BE2C (cell line): ENCODE results near the gene TIMP3.

ENCODE experiments used
- DNase-seq: peaks from one replicate; pipeline ENCODE4 v3.0.0-alpha.2; 2020
- H3K27me3 ChIP-seq: fragments of 250-450 bp; sonication (Bioruptor Pico); 2 replicates; pipeline ENCODE4 v1.5.1; 2020; ENCODE audit warnings: mild to moderate bottlenecking
- H3K36me3 ChIP-seq: fragments of 250-450 bp; sonication (Bioruptor Pico); 2 replicates; pipeline ENCODE4 v1.5.1; 2020; ENCODE audit warnings: mild to moderate bottlenecking
- H3K4me1 ChIP-seq: fragments of 250-450 bp; sonication (Bioruptor Pico); 2 replicates; pipeline ENCODE4 v1.5.1; 2020
- H3K4me3 ChIP-seq: 2 replicates; pipeline ENCODE4 v1.5.1; 2011; ENCODE audit warnings: low read depth, low read length
- H3K9me3 ChIP-seq: fragments of 250-450 bp; sonication (Bioruptor Pico); 2 replicates; pipeline ENCODE4 v1.5.1; 2020
- TF ChIP-seq, protein P1 (sequence below): IDR thresholded peaks from 2 replicates; pipeline ENCODE4 v1.5.1; 2012; ENCODE audit warnings: mild to moderate bottlenecking, low read depth, low read length

TIMP3 gene

DNA sequence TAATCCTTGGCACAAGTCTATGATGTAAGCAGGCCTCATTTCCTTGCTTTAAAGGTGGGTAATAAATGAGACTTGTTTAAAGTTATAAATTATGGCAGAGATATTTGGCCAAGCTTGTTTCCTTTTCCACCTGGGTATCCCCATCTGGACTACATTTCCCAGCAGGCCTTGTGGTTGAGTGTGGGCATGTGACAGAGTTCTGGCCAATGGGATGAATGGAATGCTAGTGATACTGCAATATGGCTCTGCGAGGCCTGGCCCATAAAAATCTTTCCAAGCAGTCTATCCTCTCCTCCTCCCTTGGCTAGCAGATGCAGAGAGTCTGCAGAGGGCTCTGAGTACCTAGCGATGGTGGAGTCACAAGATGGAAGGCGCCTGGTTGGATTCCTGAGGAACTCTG, 102.5 kb downstream of the TIMP3 start:
- peak; percentile 76 for DNase-seq
- peaks cover 46% of the 10 kb centered on the region for H3K4me1 ChIP-seq

DNA sequence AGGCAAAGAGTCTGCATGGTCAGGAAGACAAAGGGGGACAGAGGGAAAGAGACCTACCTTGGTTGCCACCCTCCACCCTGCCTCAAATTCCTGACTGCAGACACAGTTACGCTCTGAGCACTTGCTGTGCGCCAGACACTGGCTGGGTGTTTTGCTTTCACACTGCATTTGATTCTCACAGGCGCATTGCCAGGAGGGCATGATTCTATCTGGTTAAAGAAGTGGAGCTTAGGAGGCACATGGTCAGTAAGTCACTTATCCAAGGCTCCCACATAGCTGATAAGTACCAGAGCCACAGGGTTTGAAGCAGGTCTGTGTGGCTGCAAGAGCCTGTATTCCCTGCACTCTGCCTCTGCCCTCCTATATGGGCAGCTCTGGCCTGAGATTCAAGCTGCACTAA, 103.9 kb downstream of the TIMP3 start:
- Histone ChIP-seq H3K36me3 (no peaks in the 10 kb centered on the region), H3K27me3 (no peaks in the 10 kb centered on the region), H3K4me3 (no peak overlapping the region), H3K9me3 (no peaks in the 10 kb centered on the region), H3K4me1 (peaks cover 39% of the 10 kb centered on the region)
- TF ChIP-seq, protein P1, sequence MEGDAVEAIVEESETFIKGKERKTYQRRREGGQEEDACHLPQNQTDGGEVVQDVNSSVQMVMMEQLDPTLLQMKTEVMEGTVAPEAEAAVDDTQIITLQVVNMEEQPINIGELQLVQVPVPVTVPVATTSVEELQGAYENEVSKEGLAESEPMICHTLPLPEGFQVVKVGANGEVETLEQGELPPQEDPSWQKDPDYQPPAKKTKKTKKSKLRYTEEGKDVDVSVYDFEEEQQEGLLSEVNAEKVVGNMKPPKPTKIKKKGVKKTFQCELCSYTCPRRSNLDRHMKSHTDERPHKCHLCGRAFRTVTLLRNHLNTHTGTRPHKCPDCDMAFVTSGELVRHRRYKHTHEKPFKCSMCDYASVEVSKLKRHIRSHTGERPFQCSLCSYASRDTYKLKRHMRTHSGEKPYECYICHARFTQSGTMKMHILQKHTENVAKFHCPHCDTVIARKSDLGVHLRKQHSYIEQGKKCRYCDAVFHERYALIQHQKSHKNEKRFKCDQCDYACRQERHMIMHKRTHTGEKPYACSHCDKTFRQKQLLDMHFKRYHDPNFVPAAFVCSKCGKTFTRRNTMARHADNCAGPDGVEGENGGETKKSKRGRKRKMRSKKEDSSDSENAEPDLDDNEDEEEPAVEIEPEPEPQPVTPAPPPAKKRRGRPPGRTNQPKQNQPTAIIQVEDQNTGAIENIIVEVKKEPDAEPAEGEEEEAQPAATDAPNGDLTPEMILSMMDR, result no peak
- peak; percentile 72 for DNase-seq

More for the DNA sequence above, 102.5 kb downstream of the TIMP3 start:
- TF ChIP-seq, protein P1, result no peak
- H3K36me3 ChIP-seq, result no peaks in the 10 kb centered on the region
- H3K4me3 ChIP-seq, result no peak overlapping the region
- H3K27me3 ChIP-seq, result no peaks in the 10 kb centered on the region
- H3K9me3 ChIP-seq, result no peaks in the 10 kb centered on the region

DNA sequence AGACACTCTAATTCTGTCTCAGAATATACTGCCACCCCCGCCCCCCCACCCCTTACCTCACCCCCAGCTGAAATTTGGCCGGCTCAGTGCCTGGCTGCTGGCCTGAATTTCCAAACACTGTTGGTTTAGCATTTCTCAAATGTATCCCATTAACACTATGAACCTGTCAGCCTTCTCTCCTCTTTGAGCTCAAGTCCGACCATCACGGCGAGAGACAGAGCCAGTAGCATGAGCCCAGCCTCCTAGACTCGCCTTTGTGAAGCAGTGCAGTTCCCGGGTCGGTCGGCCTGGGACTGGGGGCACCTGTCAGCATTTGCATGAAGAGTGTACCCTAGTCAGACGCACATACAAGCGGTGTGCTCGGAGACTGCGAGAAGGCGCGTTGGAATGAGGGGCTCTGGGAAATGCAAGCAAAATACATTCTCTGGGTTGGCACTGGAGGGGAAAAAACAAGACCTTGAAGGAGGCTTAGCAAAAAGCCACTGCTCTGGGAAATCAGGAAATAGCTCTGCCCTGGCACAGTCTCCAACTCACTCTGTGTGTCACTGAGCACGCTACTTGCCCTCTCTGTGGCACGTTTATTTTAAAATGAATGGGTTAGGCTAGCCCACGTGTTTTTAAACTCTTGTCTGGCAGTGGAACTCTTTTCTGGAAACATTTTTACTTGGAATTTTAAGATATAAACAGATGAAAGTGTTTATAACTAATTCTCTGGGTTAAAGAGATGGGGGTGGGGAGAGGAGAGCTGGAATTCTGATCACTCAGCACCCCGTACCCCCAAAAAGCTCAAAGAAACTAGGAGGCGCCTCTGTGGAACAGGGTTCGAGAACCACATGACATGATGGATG, 108.3 kb downstream of the TIMP3 start:
- Histone ChIP-seq H3K27me3 (no peaks in the 10 kb centered on the region), H3K36me3 (no peaks in the 10 kb centered on the region), H3K4me1 (peaks cover 20% of the 10 kb centered on the region; the same call in 1 of the 2 replicates), H3K4me3 (no peak overlapping the region), H3K9me3 (no peaks in the 10 kb centered on the region)
- DNase-seq, result no peak
- TF ChIP-seq, protein P1, result no peak

DNA sequence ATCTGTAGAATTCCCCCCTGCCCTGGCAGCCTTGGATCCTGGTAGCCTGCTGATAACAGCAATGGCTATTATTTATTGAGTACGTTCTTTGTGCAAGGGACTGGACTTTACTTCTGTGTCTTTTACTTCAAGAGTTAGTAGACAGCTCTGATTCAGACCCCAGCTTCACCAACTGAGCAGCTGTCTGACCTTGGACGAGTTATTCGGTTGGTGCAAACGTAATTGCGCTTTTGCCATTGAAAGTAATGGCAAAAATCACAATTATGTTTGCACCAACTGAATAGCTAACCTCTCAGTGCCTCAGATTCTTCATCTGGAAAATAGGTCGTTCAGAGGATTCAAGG, 108.9 kb downstream of the TIMP3 start:
- Histone ChIP-seq H3K27me3 (no peaks in the 10 kb centered on the region), H3K36me3 (no peaks in the 10 kb centered on the region), H3K4me1 (peaks cover 14% of the 10 kb centered on the region; the same call in 1 of the 2 replicates), H3K9me3 (no peaks in the 10 kb centered on the region), H3K4me3 (no peak overlapping the region)
- DNase-seq, result no peak
- TF ChIP-seq, protein P1, result no peak

DNA sequence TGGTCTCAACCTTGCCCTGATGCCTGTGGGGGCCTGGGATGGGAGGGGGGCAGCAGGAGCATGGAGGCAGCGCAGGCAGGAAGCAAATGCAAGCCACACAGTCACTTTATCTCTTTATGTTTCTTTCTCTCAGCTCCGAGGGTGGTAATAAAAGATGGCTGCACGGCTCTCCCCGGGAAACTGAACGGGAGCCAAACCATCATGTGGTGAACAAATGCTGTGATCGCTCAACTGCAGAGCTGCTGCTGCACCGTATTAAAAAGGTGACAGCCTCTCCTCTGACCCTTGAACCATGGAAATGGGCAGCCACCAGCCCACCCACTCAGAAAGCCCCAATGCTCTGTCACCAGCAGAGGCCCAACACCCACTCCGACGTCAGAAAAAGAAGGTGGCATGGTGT, 110.0 kb downstream of the TIMP3 start:
- DNase-seq, result no peak
- Histone ChIP-seq H3K4me3 (no peak overlapping the region), H3K9me3 (peaks cover 2% of the 10 kb centered on the region), H3K36me3 (no peaks in the 10 kb centered on the region), H3K27me3 (no peaks in the 10 kb centered on the region), H3K4me1 (peaks cover 6% of the 10 kb centered on the region; the same call in 1 of the 2 replicates)
- TF ChIP-seq, protein P1, result no peak
